ENCODE data around the gene KRT83.

GRCh38 chr12:52356031-52356761 is 35.0 kb upstream of the KRT83 start:
- TF ChIP-seq, protein P1, sequence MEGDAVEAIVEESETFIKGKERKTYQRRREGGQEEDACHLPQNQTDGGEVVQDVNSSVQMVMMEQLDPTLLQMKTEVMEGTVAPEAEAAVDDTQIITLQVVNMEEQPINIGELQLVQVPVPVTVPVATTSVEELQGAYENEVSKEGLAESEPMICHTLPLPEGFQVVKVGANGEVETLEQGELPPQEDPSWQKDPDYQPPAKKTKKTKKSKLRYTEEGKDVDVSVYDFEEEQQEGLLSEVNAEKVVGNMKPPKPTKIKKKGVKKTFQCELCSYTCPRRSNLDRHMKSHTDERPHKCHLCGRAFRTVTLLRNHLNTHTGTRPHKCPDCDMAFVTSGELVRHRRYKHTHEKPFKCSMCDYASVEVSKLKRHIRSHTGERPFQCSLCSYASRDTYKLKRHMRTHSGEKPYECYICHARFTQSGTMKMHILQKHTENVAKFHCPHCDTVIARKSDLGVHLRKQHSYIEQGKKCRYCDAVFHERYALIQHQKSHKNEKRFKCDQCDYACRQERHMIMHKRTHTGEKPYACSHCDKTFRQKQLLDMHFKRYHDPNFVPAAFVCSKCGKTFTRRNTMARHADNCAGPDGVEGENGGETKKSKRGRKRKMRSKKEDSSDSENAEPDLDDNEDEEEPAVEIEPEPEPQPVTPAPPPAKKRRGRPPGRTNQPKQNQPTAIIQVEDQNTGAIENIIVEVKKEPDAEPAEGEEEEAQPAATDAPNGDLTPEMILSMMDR (IDR thresholded peaks at IDR 0.05) = no peak
- no peak for TF ChIP-seq EZH2 (IDR thresholded peaks at IDR 0.05; ENCODE audit: borderline replicate concordance, insufficient read depth, low read depth, low read length, poor library complexity, severe bottlenecking)
